ENCODE results near the gene GSDMA. TPM values are rescaled to one million over a fixed set of nuclear protein-coding genes. Genes with fewer than 3 reads are reported as not detected.

The GSDMA gene
- total RNA-seq, 4 donors from 2014 or later, result 0.11 to 0.99 (median 0.45) TPM; not detected in 1

DNA sequence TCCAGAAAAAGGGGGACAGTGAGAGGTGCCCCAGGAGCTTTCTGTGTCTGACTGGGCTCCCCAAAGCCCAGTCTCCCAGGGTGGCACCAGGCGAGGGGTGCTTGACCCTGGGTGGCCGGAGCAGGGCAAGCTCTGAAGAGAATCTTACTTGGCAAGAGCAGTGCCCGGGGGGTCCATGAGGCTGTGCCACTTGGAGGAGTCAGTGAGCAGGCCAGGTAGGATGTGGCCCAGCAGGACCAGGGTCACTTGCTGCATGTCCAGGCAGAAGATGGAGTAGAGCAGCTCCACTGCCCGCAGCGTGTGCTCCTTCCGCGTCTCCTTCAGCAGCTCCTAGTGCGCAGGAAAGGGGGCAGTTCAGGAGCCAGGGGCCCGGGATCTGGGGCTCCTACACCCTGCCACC, 59.7 kb downstream of the GSDMA start:
- Histone ChIP-seq H3K36me3 (peaks cover 21 to 82% (median 69%) of the 10 kb centered on the region in 4 donors), H3K4me3 (no peak overlapping the region), H3K27me3 (no peaks in the 10 kb centered on the region), H3K4me1 (peaks cover 48 to 92% (median 91%) of the 10 kb centered on the region in 4 donors), H3K27ac (replicated peaks in 1 of 4) (peak overlapping the region in 3 of 4 donors; percentile 61 to 69 (median 67)), H3K9me3 (no peaks in the 10 kb centered on the region)
- no peak for DNase-seq (ENCODE audit: extremely low spot score)
- no CpG with 5 or more reads among the region's 9 CpGs for WGBS
- no peak for TF ChIP-seq POLR2A (IDR thresholded peaks at IDR 0.05; ENCODE audit: low read depth)
- no peak for TF ChIP-seq POLR2AphosphoS5 (IDR thresholded peaks at IDR 0.05)
- TF ChIP-seq, protein P1, sequence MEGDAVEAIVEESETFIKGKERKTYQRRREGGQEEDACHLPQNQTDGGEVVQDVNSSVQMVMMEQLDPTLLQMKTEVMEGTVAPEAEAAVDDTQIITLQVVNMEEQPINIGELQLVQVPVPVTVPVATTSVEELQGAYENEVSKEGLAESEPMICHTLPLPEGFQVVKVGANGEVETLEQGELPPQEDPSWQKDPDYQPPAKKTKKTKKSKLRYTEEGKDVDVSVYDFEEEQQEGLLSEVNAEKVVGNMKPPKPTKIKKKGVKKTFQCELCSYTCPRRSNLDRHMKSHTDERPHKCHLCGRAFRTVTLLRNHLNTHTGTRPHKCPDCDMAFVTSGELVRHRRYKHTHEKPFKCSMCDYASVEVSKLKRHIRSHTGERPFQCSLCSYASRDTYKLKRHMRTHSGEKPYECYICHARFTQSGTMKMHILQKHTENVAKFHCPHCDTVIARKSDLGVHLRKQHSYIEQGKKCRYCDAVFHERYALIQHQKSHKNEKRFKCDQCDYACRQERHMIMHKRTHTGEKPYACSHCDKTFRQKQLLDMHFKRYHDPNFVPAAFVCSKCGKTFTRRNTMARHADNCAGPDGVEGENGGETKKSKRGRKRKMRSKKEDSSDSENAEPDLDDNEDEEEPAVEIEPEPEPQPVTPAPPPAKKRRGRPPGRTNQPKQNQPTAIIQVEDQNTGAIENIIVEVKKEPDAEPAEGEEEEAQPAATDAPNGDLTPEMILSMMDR (IDR thresholded peaks at IDR 0.05), result no peak
- no peak for TF ChIP-seq EP300 (IDR thresholded peaks at IDR 0.05)
- intact Hi-C loops (cut with DNase I), result loop anchor here (5.0 kb wide), 1 partner anchor 65 kb away; no protein-coding TSS in a partner anchor

DNA sequence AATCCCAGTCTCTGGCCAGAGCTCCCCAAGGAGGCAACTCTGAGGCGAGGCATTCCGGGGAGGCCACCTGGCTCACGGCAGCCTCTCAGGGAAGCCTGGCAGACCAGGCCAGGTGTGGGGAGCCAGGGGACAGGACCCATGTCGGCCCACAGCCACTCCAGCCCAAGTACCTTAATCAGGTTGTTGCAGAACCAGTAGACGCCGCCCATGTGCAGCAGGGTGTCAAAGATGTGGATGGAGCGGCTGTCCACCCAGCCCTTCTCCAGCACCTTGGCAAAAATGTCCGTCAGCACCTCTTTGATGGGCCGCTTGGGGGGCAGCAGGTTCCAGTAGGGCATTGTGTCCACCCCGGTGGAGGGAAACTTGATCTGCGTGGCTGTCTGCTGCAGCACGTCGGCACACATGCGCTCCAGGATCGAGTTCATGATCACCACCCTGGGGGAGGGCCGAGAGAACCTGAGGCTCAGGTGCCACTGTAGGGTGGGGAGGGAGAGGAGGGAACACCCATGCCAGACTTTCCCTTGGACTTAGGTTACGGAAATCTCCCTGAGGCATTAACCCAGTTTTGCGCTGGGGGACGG, 60.2 kb downstream of the GSDMA start:
- Histone ChIP-seq H3K27me3 (no peaks in the 10 kb centered on the region), H3K4me1 (peaks cover 42 to 88% (median 86%) of the 10 kb centered on the region in 4 donors), H3K4me3 (no peak overlapping the region), H3K27ac (replicated peaks in 1 of 4) (peak overlapping the region in 2 of 4 donors; percentile 31 to 52), H3K9me3 (no peaks in the 10 kb centered on the region), H3K36me3 (peaks cover 21 to 86% (median 74%) of the 10 kb centered on the region in 4 donors)
- no peak for DNase-seq (ENCODE audit: extremely low spot score)
- intact Hi-C loops (cut with DNase I), result loop anchor here (5.0 kb wide), 1 partner anchor 64 kb away; no protein-coding TSS in a partner anchor
- 71% methylated on average over 7 of the region's 19 CpGs for WGBS
- TF ChIP-seq POLR2AphosphoS5 (IDR thresholded peaks at IDR 0.05) (no peak), EP300 (IDR thresholded peaks at IDR 0.05) (no peak), POLR2A (IDR thresholded peaks at IDR 0.05; ENCODE audit: low read depth) (no peak)
- TF ChIP-seq, protein P1 (IDR thresholded peaks at IDR 0.05), result no peak

DNA sequence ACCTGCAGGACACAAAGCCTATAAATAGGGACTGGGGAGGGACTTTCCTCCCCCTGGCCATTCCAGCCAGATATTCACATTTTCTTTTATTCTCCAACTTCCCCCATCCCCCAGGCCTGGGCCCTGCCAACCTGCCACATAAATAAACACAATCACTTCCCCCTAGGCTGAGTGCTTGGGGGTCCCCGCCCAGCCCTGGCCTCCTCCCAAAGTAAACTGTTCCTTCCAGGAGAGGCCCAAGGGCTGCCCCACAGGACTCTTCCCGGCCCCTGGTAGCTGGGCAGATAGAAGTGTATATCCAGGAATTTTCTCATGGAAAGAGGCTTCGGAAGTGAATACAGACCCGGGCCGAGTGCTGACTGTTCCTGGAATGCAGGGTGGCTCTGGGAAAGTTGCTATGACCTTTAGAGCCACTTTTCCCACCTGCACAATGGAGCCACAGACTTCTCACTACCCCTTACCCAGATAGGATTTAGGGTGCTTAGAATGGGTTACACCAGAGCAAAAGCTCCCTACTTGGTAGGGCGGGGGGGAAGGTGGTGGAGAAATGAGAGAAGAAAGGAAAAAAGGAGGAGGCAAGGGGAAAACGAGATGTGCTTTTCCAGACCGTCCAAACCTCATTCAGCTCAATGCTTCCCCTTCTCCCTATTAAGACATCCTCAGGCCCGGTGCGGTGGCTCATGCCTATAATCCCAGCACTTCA, 60.9 kb downstream of the GSDMA start:
- 53% methylated on average over 10 of the region's 10 CpGs for WGBS
- no peak for DNase-seq (ENCODE audit: extremely low spot score)
- H3K9me3 ChIP-seq, result no peaks in the 10 kb centered on the region
- TF ChIP-seq POLR2A (IDR thresholded peaks at IDR 0.05; ENCODE audit: low read depth) (no peak), EP300 (IDR thresholded peaks at IDR 0.05) (peak; percentile 26), POLR2AphosphoS5 (IDR thresholded peaks at IDR 0.05) (peak; percentile 25 to 46)
- intact Hi-C loops (cut with DNase I), result loop anchor here (5.0 kb wide), 1 partner anchor 64 kb away; no protein-coding TSS in a partner anchor
- no peaks in the 10 kb centered on the region for H3K27me3 ChIP-seq
- H3K27ac ChIP-seq (replicated peaks in 1 of 4), result peak overlapping the region in 3 of 4 donors; percentile 31 to 52 (median 40)
- peaks cover 27 to 92% (median 81%) of the 10 kb centered on the region in 4 donors for H3K36me3 ChIP-seq
- peaks cover 37 to 81% (median 80%) of the 10 kb centered on the region in 4 donors for H3K4me1 ChIP-seq
- H3K4me3 ChIP-seq, result no peak overlapping the region

DNA sequence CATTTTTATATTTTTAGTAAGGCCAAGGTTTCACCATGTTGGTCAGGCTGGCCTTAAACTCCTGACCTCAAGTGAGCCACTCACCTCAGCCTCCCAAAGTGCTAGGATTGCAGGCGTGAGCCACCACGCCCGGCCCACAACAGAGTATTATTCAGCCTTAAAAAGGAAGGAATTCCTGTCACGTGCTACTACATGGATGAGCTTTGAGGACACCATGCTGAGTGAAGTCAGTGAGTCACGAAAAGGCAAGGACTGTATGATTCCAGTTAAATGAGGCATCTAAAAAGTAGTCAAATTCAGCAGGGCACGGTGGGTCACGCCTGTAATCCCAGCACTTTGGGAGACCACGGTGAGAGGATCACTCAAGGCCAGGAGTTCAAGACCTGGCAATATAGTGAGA, 62.1 kb downstream of the GSDMA start:
- no peaks in the 10 kb centered on the region for H3K9me3 ChIP-seq
- WGBS, result 93% methylated on average over 8 of the region's 8 CpGs
- DNase-seq (ENCODE audit: extremely low spot score), result no peak
- no peak overlapping the region for H3K27ac ChIP-seq (replicated peaks in 1 of 4)
- H3K36me3 ChIP-seq, result peaks cover 35 to 94% (median 83%) of the 10 kb centered on the region in 4 donors
- no peak overlapping the region for H3K4me3 ChIP-seq
- TF ChIP-seq, protein P1 (IDR thresholded peaks at IDR 0.05), result no peak
- TF ChIP-seq EP300 (IDR thresholded peaks at IDR 0.05) (no peak), POLR2A (IDR thresholded peaks at IDR 0.05; ENCODE audit: low read depth) (no peak), POLR2AphosphoS5 (IDR thresholded peaks at IDR 0.05) (no peak)
- intact Hi-C loops (cut with DNase I), result loop anchor here (5.0 kb wide), 1 partner anchor 62 kb away; no protein-coding TSS in a partner anchor
- no peaks in the 10 kb centered on the region for H3K27me3 ChIP-seq
- peaks cover 29 to 69% (median 69%) of the 10 kb centered on the region in 4 donors for H3K4me1 ChIP-seq

DNA sequence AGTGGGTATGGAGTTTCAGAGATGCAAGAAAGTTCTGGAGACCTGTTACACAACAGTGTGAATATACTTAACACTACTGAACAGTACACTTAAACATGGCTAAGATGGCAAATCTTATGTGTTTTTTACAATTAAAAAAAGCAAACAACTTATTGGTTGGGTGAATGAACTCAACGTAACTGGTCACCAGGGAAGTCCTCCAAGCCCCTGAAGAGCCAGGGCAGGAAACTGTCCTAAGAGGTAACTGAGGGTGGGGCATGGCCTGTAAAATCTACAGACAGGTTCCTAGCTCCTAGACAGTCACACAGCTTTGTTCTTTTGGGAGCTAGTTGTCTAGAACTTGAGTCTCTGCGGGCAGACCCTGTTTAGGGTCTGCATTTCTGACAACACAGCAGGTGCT, 62.8 kb downstream of the GSDMA start:
- no peak for TF ChIP-seq POLR2AphosphoS5 (IDR thresholded peaks at IDR 0.05)
- TF ChIP-seq, protein P1 (IDR thresholded peaks at IDR 0.05), result no peak
- no peak for TF ChIP-seq POLR2A (IDR thresholded peaks at IDR 0.05; ENCODE audit: low read depth)
- TF ChIP-seq EP300 (IDR thresholded peaks at IDR 0.05), result no peak
- 67% methylated on average over 1 of the region's 2 CpGs for WGBS
- Histone ChIP-seq H3K27ac (replicated peaks in 1 of 4) (peak overlapping the region in 3 of 4 donors; percentile 28 to 56 (median 42)), H3K36me3 (peaks cover 39 to 94% (median 82%) of the 10 kb centered on the region in 4 donors), H3K27me3 (no peaks in the 10 kb centered on the region), H3K4me1 (peaks cover 29 to 69% (median 66%) of the 10 kb centered on the region in 4 donors), H3K4me3 (no peak overlapping the region), H3K9me3 (no peaks in the 10 kb centered on the region)
- no peak for DNase-seq (ENCODE audit: extremely low spot score)
- intact Hi-C loops (cut with DNase I), result no loop called here
